H1 (cell line): ENCODE results near the gene SEMA3F. TPM values are rescaled to one million over a fixed set of nuclear protein-coding genes. Genes with fewer than 3 reads are reported as not detected.

Experiments
- CTCF ChIA-PET: fragments of 300-600 bp; sonication (Branson Sonifier 250); formaldehyde crosslinking; loops from one replicate; lab custom pipeline; 2021; ENCODE audit not compliant: partially characterized antibody; lab: Charles Lee
- POLR2A ChIA-PET: fragments of 300-600 bp; sonication (Branson Sonifier 250); formaldehyde crosslinking; loops from one replicate; lab custom pipeline; 2021; ENCODE audit warnings: inconsistent platforms; ENCODE audit not compliant: partially characterized antibody; lab: Charles Lee
- DNase-seq, 2 experiments: peaks; one replicate each; pipeline versions ENCODE4 v3.0.0 to v3.0.0-alpha.2; 2010 to 2022; ENCODE audit warnings: low spot score in 2 of 2, low read depth in 1 of 2, mixed read lengths in 1 of 2
- FAIRE-seq: peaks from 2 replicates; lab custom pipeline; 2011; peaks lifted over from hg19 to GRCh38; lab: Jason Lieb, UNC
- H2AFZ ChIP-seq: 2 replicates; pipeline ENCODE4 v1.8.1; 2012; ENCODE audit warnings: low read length, inconsistent platforms
- H2AK5ac ChIP-seq: 2 replicates; pipeline ENCODE4 v1.6.1; 2013; ENCODE audit warnings: low read depth, low read length
- H2BK120ac ChIP-seq: replicated peaks from 2 replicates; pipeline ENCODE3; 2013; ENCODE audit warnings: low read depth, low read length, inconsistent platforms
- H2BK12ac ChIP-seq: 2 replicates; pipeline ENCODE4 v1.6.1; 2013; ENCODE audit warnings: low read depth, low read length
- H2BK15ac ChIP-seq: 2 replicates; pipeline ENCODE4 v1.6.1; 2013; ENCODE audit warnings: low read length
- H2BK20ac ChIP-seq: 2 replicates; pipeline ENCODE4 v1.6.1; 2013; ENCODE audit warnings: low read length
- H2BK5ac ChIP-seq: 2 replicates; pipeline ENCODE4 v1.6.1; 2013; ENCODE audit warnings: low read depth, low read length
- H3K14ac ChIP-seq: 2 replicates; pipeline ENCODE4 v1.6.1; 2013; ENCODE audit warnings: inconsistent platforms; ENCODE audit not compliant: insufficient read length
- H3K18ac ChIP-seq: 2 replicates; pipeline ENCODE4 v1.6.1; 2013; ENCODE audit warnings: low read length; ENCODE audit errors: extremely low read depth
- H3K23ac ChIP-seq: 2 replicates; pipeline ENCODE4 v1.6.1; 2013; ENCODE audit warnings: inconsistent platforms; ENCODE audit not compliant: insufficient read length
- H3K23me2 ChIP-seq: 2 replicates; pipeline ENCODE4 v1.6.1; 2013; ENCODE audit warnings: low read depth, low read length
- H3K27ac ChIP-seq: 2 replicates; pipeline ENCODE4 v1.6.1; 2011; ENCODE audit warnings: low read depth, low read length, inconsistent platforms
- H3K27me3 ChIP-seq, 4 experiments: replicated peaks in 1 of 4; 1 replicate in 1 of 4; 2 replicates in 3 of 4; pipeline versions ENCODE4 v1.6.1 to v1.8.1; 2011 to 2013; ENCODE audit warnings: low read length in 3 of 4, mild to moderate bottlenecking in 3 of 4, inconsistent platforms in 2 of 4, mixed read lengths in 2 of 4, moderate library complexity in 1 of 4; ENCODE audit not compliant: control insufficient read depth in 3 of 4, insufficient read depth in 3 of 4; ENCODE audit errors: extremely low read depth in 1 of 4
- H3K36me3 ChIP-seq, 4 experiments: 2 replicates each; pipeline versions ENCODE4 v1.6.1 to v1.8.1; 2011 to 2013; ENCODE audit warnings: mild to moderate bottlenecking in 4 of 4, low read length in 3 of 4, moderate library complexity in 2 of 4, control low read depth in 1 of 4, inconsistent platforms in 1 of 4; ENCODE audit not compliant: insufficient read depth in 4 of 4, control insufficient read depth in 2 of 4
- H3K4ac ChIP-seq: replicated peaks from 2 replicates; pipeline ENCODE3; 2013; ENCODE audit warnings: low read length, low read depth, mixed read lengths, inconsistent platforms; ENCODE audit not compliant: insufficient read length
- H3K4me1 ChIP-seq, 4 experiments: replicated peaks in 1 of 4; 1 replicate in 1 of 4; 2 replicates in 3 of 4; pipeline versions ENCODE4 v1.6.1 to v1.8.1; 2011 to 2013; ENCODE audit warnings: low read length in 3 of 4, inconsistent platforms in 2 of 4, mixed read lengths in 1 of 4; ENCODE audit not compliant: insufficient read depth in 4 of 4, control insufficient read depth in 3 of 4
- H3K4me2 ChIP-seq, 2 experiments: 2 replicates each; pipeline versions ENCODE4 v1.6.1 to v1.8.1; 2011 to 2013; ENCODE audit warnings: low read depth in 2 of 2, low read length in 2 of 2, control low read depth in 1 of 2, inconsistent platforms in 1 of 2, mild to moderate bottlenecking in 1 of 2; ENCODE audit not compliant: insufficient read depth in 1 of 2
- H3K4me3 ChIP-seq, 4 experiments: fragments of 200-600, 300-600 bp in 1 of 4; sonication (generic), shearing (Covaris generic), sonication (Bioruptor Twin) in 1 of 4; 2 replicates each; pipeline versions ENCODE4 v1.5.1 to v1.8.1; 2011 to 2016; ENCODE audit warnings: low read length in 4 of 4, low read depth in 3 of 4, control low read depth in 2 of 4, inconsistent platforms in 2 of 4, mild to moderate bottlenecking in 2 of 4, mixed read lengths in 1 of 4, moderate library complexity in 1 of 4; ENCODE audit not compliant: insufficient read depth in 2 of 4; ENCODE audit errors: extremely low read depth in 1 of 4
- H3K56ac ChIP-seq: replicated peaks from 2 replicates; pipeline ENCODE3; 2013; ENCODE audit warnings: low read depth, mild to moderate bottlenecking, mixed read lengths, low read length, inconsistent platforms; ENCODE audit not compliant: insufficient read length
- H3K79me1 ChIP-seq: 2 replicates; pipeline ENCODE4 v1.6.1; 2013; ENCODE audit warnings: low read depth, low read length, control low read depth
- H3K79me2 ChIP-seq, 2 experiments: 2 replicates each; pipeline versions ENCODE4 v1.6.1 to v1.8.1; 2012 to 2013; ENCODE audit warnings: low read length in 2 of 2, mild to moderate bottlenecking in 2 of 2, inconsistent platforms in 1 of 2; ENCODE audit not compliant: insufficient read depth in 2 of 2, control insufficient read depth in 1 of 2
- H3K9ac ChIP-seq, 4 experiments: replicated peaks in 1 of 4; 1 replicate in 1 of 4; 2 replicates in 3 of 4; pipeline versions ENCODE4 v1.6.1 to v1.8.1; 2011 to 2013; ENCODE audit warnings: low read depth in 3 of 4, low read length in 3 of 4, control low read depth in 2 of 4, mild to moderate bottlenecking in 2 of 4, moderate library complexity in 2 of 4, inconsistent platforms in 1 of 4; ENCODE audit errors: extremely low read depth in 1 of 4
- H3K9me3 ChIP-seq, 2 experiments: 2 replicates each; pipeline versions ENCODE4 v1.6.1 to v1.8.1; 2012 to 2013; ENCODE audit warnings: mild to moderate bottlenecking in 2 of 2, moderate library complexity in 2 of 2, control low read depth in 1 of 2, inconsistent platforms in 1 of 2, low read depth in 1 of 2, low read length in 1 of 2, mixed read lengths in 1 of 2; ENCODE audit not compliant: insufficient read depth in 2 of 2
- H4K20me1 ChIP-seq, 2 experiments: replicated peaks in 1 of 2; 2 replicates each; pipeline versions ENCODE3 to v1.8.1; 2011 to 2013; ENCODE audit warnings: inconsistent platforms in 2 of 2, low read length in 2 of 2, mild to moderate bottlenecking in 1 of 2; ENCODE audit not compliant: insufficient read depth in 2 of 2, control insufficient read depth in 1 of 2
- H4K5ac ChIP-seq: 2 replicates; pipeline ENCODE4 v1.6.1; 2013; ENCODE audit warnings: low read length, low read depth, mixed read lengths, inconsistent platforms; ENCODE audit not compliant: insufficient read length
- H4K8ac ChIP-seq: 2 replicates; pipeline ENCODE4 v1.8.0; 2013; ENCODE audit warnings: mild to moderate bottlenecking, moderate library complexity, low read length, inconsistent platforms; ENCODE audit not compliant: insufficient read depth; ENCODE audit errors: extremely low read depth
- H4K91ac ChIP-seq: replicated peaks from 2 replicates; pipeline ENCODE3; 2013; ENCODE audit warnings: low read length, mixed read lengths, inconsistent platforms; ENCODE audit not compliant: insufficient read length
- EZH2 ChIP-seq: fragments of 200-600 bp; sonication (generic); IDR thresholded peaks from 2 replicates; pipeline ENCODE4 v1.7.1; 2012; ENCODE audit warnings: low read depth, mild to moderate bottlenecking, moderate library complexity, low read length, inconsistent platforms; ENCODE audit not compliant: severe bottlenecking
- FOSL1 ChIP-seq: IDR thresholded peaks from 2 replicates; pipeline ENCODE4 v1.6.1; 2011; ENCODE audit warnings: mild to moderate bottlenecking, low read depth, low read length, moderate library complexity; ENCODE audit not compliant: insufficient read depth
- MAFK ChIP-seq: IDR thresholded peaks from 2 replicates; pipeline ENCODE4 v1.6.1; 2012; ENCODE audit warnings: low read depth, mild to moderate bottlenecking, improper control_type of control experiment, low read length
- RFX5 ChIP-seq: IDR thresholded peaks from 2 replicates; pipeline ENCODE4 v1.6.1; 2011; ENCODE audit warnings: low read depth, low read length, improper control_type of control experiment, borderline replicate concordance
- SAP30 ChIP-seq: fragments of 300-600 bp; sonication (generic); IDR thresholded peaks from 2 replicates; pipeline ENCODE4 v1.7.1; 2012; ENCODE audit warnings: low read length, moderate library complexity, mild to moderate bottlenecking, inconsistent platforms; ENCODE audit not compliant: insufficient read depth, insufficient replicate concordance
- TAF1 ChIP-seq: IDR thresholded peaks from 2 replicates; pipeline ENCODE4 v1.6.1; 2011; ENCODE audit warnings: mild to moderate bottlenecking, low read depth, low read length
- YY1 ChIP-seq: IDR thresholded peaks from 2 replicates; pipeline ENCODE4 v1.6.1; 2011; ENCODE audit warnings: low read depth, mild to moderate bottlenecking, low read length
- WGBS, 2 experiments: shearing (Covaris generic) in 1 of 2; methylation state at CpG; one replicate each; pipeline versions ENCODE4 v1.1.6 to v1.1.7; 2013 to 2015; ENCODE audit warnings: low lambda C conversion rate in 2 of 2, mixed read lengths in 2 of 2, inconsistent platforms in 1 of 2, low coverage in 1 of 2, missing lambda C conversion rate in 1 of 2; ENCODE audit not compliant: insufficient replicate concordance in 2 of 2, insufficient coverage in 1 of 2, insufficient read length in 1 of 2; ENCODE audit errors: extremely low coverage in 1 of 2, missing lambda C conversion rate in 1 of 2; 5-methylcytosine and 5-hydroxymethylcytosine counted together
- polyA plus RNA-seq, 7 experiments: library from polyadenylated mRNA; depleted of rRNA in 3 of 7; stranded (reverse) in 5 of 7; unstranded in 2 of 7; fragments of >200 nt in 5 of 7; fragments of 200-250 nt in 2 of 7; gene quantifications; 1 replicate in 5 of 7; 2 replicates in 1 of 7; 4 replicates in 1 of 7; pipeline versions ENCODE4 v1.2.1 to v1.2.3, GENCODE V29; 2011 to 2013; ENCODE audit warnings: missing spikeins in 2 of 7, mixed read lengths in 2 of 7
- total RNA-seq: library from RNA; stranded (reverse); fragmentation: NEBNext Ultra II Directional; extraction: Animal tissue kit (Norgen Biotek cat#: 25700); gene quantifications from 2 replicates; pipeline ENCODE4 v1.2.1, GENCODE V29; 2021
- TF ChIP-seq, protein P1 (sequence below): IDR thresholded peaks from 2 replicates; pipeline ENCODE4 v1.6.1; 2011; ENCODE audit warnings: low read length, improper control_type of control experiment

The SEMA3F gene
- total and polyA plus RNA-seq, 2 of the 8 experiments (the other 6 are each of a cell fraction or from before 2014, with no cell fraction given): 20.3 to 37.0 TPM

DNA sequence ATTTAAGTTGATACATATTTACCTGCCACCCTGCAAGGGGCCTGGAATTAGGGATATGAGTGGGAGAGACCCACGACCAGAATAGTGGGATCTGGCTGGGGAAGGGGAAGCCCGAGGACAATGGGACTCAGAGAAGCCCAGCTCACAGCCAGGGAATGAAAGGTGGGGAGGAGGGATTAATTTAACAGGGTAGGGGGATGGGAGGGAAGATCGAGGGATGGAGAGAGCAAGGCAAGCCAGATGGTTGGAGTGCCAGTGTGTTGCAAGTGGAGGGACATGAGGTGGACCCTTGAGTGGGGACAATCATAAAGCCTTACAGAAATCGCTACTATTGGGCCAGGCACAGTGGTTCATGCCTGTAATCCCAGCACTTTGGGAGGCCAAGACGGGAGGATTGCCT lies 76.5 kb downstream of the SEMA3F start:
- no peak for DNase-seq
- 73% methylated on average over 5 of the region's 5 CpGs; no CpG with 5 or more reads in 1 of the 2 experiments for WGBS, 2 experiments
- H3K23ac ChIP-seq: no peak overlapping the region
- no peak overlapping the region for H4K5ac ChIP-seq
- H2AFZ ChIP-seq: no peak overlapping the region
- CTCF ChIA-PET: interaction anchor here (0.8 to 48.1 kb wide), 5 partner anchors 10 to 111 kb away, joined by 3 to 2149 read pairs (median 587); partner anchors contain the start of genes GNAI2, GNAT1, LSMEM2 and SEMA3B
- no peak overlapping the region; the same call in 1 of the 2 replicates for H3K18ac ChIP-seq
- H3K4ac ChIP-seq: no peak overlapping the region
- no peak overlapping the region for H2BK5ac ChIP-seq
- peaks cover 0 to 4% of the 10 kb centered on the region in 2 experiments for H4K20me1 ChIP-seq
- H3K36me3 ChIP-seq: no peaks in the 10 kb centered on the region
- POLR2A ChIA-PET: interaction anchor here (6.5 kb wide), 1 partner anchor 9 kb away, joined by 41 read pairs; no protein-coding TSS in a partner anchor
- no peak overlapping the region for H2BK12ac ChIP-seq
- no peaks in the 10 kb centered on the region for H3K9me3 ChIP-seq
- H3K79me1 ChIP-seq: no peaks in the 10 kb centered on the region; the same call in 1 of the 2 replicates
- no peak overlapping the region for H2BK20ac ChIP-seq
- TF ChIP-seq SAP30 (no peak), RFX5 (no peak), MAFK (no peak), TAF1 (no peak), EZH2 (no peak), YY1 (no peak), FOSL1 (no peak)
- TF ChIP-seq, protein P1, sequence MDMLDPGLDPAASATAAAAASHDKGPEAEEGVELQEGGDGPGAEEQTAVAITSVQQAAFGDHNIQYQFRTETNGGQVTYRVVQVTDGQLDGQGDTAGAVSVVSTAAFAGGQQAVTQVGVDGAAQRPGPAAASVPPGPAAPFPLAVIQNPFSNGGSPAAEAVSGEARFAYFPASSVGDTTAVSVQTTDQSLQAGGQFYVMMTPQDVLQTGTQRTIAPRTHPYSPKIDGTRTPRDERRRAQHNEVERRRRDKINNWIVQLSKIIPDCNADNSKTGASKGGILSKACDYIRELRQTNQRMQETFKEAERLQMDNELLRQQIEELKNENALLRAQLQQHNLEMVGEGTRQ: no peak
- no peak overlapping the region for H4K91ac ChIP-seq
- H3K4me1 ChIP-seq: peaks cover 0 to 20% (median 8%) of the 10 kb centered on the region in 4 experiments; a peak in 6 of 7 replicates
- H3K4me3 ChIP-seq: no peak overlapping the region
- H3K4me2 ChIP-seq: no peak overlapping the region
- FAIRE-seq: no peak
- peaks cover 0 to 3% (median 1%) of the 10 kb centered on the region in 4 experiments; a peak in 4 of 7 replicates for H3K27me3 ChIP-seq
- no peak overlapping the region for H3K27ac ChIP-seq
- H4K8ac ChIP-seq: no peak overlapping the region
- H2AK5ac ChIP-seq: no peak overlapping the region
- H3K56ac ChIP-seq: no peak overlapping the region
- H3K9ac ChIP-seq: peak overlapping the region in 1 of 4 experiments; percentile 6; a peak in 1 of 7 replicates
- H3K14ac ChIP-seq: no peak overlapping the region
- H3K23me2 ChIP-seq: peaks cover 14% of the 10 kb centered on the region; the same call in 1 of the 2 replicates
- no peak overlapping the region for H2BK120ac ChIP-seq
- peaks cover 0 to 4% of the 10 kb centered on the region in 2 experiments; a peak in 2 of 4 replicates for H3K79me2 ChIP-seq
- no peak overlapping the region for H2BK15ac ChIP-seq
